ENCODE results near the gene BHLHE41.

BHLHE41 gene

DNA sequence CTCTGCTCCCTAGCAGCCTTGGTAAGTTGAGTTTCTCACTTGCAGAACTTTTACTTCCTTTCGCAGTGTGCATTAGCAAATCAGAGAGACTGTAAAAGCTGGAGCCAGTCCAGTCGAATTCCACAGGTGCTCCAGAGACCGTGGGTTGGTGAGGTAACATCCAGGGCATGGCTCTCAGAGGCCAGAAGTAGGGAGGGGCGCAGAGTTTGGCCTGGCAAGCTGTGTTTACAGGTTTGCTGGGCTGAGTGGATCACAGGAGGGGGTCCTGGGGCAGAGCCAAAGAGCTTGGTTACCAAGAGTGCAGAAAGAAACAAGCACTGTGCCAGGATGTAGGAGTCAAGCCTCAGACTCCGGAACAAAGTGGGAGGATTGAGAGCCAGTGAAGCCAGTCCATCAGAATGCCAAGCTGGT, 10.2 kb upstream of the BHLHE41 start:
- TF ChIP-seq, protein P1, sequence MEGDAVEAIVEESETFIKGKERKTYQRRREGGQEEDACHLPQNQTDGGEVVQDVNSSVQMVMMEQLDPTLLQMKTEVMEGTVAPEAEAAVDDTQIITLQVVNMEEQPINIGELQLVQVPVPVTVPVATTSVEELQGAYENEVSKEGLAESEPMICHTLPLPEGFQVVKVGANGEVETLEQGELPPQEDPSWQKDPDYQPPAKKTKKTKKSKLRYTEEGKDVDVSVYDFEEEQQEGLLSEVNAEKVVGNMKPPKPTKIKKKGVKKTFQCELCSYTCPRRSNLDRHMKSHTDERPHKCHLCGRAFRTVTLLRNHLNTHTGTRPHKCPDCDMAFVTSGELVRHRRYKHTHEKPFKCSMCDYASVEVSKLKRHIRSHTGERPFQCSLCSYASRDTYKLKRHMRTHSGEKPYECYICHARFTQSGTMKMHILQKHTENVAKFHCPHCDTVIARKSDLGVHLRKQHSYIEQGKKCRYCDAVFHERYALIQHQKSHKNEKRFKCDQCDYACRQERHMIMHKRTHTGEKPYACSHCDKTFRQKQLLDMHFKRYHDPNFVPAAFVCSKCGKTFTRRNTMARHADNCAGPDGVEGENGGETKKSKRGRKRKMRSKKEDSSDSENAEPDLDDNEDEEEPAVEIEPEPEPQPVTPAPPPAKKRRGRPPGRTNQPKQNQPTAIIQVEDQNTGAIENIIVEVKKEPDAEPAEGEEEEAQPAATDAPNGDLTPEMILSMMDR (IDR thresholded peaks at IDR 0.05; ENCODE audit: low read depth, low read length, missing control alignments) = no peak
- DNase-seq (ENCODE audit: low read depth) = no peak
- H3K4me3 ChIP-seq (ENCODE audit: low read depth, low read length) = no peak overlapping the region

DNA sequence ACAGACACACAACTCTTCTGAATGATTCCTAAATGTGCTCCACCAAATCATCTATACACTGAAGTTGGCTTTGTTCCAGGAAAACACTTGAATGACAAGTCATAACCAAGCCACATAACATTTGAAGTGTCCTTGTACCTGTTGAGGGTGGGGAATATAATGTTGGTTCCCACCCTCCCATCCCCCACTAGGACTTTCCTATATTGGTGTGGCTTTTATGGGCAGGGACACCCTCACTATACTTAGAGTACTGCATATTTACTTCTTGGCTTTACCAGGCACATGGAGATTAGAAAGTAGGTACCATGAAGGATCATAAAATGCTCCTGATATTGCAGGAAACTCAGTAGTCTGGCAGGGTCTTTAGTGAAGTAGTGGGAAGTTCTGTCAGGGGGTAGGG, 9.7 kb upstream of the BHLHE41 start:
- TF ChIP-seq, protein P1 (IDR thresholded peaks at IDR 0.05; ENCODE audit: low read depth, low read length, missing control alignments) = no peak
- H3K4me3 ChIP-seq (ENCODE audit: low read depth, low read length) = no peak overlapping the region
- DNase-seq (ENCODE audit: low read depth) = no peak

DNA sequence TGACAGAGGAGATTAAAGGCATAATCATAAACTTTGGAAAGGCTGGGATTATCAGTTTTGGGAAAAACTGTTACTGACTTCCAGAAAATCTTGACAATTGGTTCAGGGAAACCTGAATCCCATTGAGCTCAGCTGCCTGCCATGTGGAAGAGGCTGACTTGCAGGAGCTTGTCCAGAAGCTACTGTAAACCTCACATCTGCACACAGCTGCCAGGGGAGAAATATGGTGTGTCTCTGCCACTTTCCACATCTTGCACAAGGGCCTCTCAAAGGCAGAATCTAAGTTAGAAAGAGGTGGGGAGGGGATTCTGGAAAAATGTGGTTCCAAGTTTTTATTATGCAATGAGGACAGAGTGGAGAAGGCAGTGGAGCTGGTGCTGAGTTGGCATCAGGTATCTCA, 8.7 kb upstream of the BHLHE41 start:
- TF ChIP-seq, protein P1 (IDR thresholded peaks at IDR 0.05; ENCODE audit: low read depth, low read length, missing control alignments) = no peak

DNA sequence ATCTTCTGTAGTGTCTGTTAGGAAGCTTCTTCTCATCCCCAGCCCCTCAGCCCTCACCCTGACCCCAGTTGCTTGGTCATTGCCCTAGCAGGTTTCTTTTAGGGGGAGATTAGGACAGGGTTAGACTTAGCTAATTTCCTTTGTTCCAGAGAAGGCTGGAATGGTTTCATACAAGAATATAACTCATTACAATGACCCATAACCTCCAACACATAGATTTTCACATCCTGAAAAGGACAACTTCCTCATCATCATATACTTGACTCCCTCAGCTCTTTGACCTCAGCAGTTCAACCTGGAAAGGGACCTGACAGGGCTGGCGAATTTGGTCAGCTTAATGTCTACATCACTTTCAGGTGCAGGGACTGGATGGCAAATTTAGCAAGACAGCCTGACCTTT, 8.0 kb upstream of the BHLHE41 start:
- DNase-seq (ENCODE audit: low read depth) = no peak
- TF ChIP-seq, protein P1 (IDR thresholded peaks at IDR 0.05; ENCODE audit: low read depth, low read length, missing control alignments) = no peak
- H3K4me3 ChIP-seq (ENCODE audit: low read depth, low read length) = no peak overlapping the region

More for the DNA sequence above, 8.7 kb upstream of the BHLHE41 start:
- H3K4me3 ChIP-seq (ENCODE audit: low read depth, low read length) = no peak overlapping the region
- DNase-seq (ENCODE audit: low read depth) = no peak

DNA sequence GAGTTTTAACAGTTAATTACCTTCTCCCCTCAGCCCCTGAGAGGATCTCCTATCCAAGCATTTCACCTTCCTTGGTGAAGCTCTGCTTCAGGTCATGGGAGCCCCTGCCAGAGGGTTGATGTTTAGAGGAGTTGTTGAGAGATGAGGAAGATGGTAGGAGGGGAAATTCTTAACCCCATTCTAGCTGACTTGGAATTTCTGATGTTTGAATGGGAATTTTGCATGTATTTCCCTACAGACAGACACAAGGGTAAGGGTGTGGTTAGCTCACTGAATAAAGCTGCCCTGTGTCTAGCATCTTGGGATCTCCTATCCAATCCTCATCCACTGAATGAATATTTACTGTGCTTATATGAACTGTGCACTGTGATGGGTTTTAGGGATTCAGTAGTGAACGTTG, 7.1 kb upstream of the BHLHE41 start:
- no peak for DNase-seq (ENCODE audit: low read depth)
- H3K4me3 ChIP-seq (ENCODE audit: low read depth, low read length) = no peak overlapping the region
- TF ChIP-seq, protein P1 (IDR thresholded peaks at IDR 0.05; ENCODE audit: low read depth, low read length, missing control alignments) = no peak

DNA sequence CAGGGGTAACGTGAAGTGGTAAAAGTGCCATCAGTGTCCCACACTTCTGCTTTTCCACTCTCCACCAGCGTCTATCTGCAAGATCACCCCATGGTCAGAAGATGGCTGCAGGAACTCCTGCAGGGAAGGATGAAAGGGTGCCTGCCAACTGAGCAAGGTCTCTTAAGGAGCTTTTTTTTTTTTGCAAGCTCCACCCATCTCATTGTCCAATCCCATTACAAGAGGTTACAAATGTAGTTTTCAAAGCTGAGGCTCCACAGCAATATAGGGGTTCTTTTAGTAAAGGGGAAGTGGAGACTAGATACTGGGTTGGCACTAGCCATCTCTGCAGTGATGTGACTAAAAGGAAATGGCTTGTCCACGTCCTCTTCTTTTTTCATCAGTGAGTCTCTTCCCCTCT, 5.9 kb upstream of the BHLHE41 start:
- H3K4me3 ChIP-seq (ENCODE audit: low read depth, low read length) = no peak overlapping the region
- DNase-seq (ENCODE audit: low read depth) = no peak
- TF ChIP-seq, protein P1 (IDR thresholded peaks at IDR 0.05; ENCODE audit: low read depth, low read length, missing control alignments) = no peak

DNA sequence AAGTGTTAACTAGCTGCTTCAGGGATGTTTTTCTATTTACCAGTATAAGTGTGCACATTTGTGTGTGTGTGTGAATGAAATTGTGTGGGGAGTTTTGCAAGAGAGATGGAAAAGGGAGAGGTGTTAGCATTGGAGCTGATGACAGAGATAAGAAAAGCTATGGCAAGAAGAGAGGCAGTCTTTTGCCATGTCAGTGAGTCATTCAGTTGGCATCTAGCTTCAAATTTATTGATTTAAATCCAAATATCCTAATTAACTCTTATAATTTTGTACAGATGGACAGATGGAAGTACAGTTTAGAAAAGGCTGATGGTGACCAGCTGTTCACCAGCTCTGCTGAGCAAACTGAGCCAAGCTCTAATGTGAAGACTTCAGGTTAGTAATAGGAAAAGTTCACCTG, 3.3 kb upstream of the BHLHE41 start:
- TF ChIP-seq, protein P1 (IDR thresholded peaks at IDR 0.05; ENCODE audit: low read depth, low read length, missing control alignments) = no peak
- no peak for DNase-seq (ENCODE audit: low read depth)

More for the DNA sequence above, 3.3 kb upstream of the BHLHE41 start:
- no peak overlapping the region for H3K4me3 ChIP-seq (ENCODE audit: low read depth, low read length)

All from GM12864 (cell line).